ENCODE data around the gene HERC2. TPM values are rescaled to one million over a fixed set of nuclear protein-coding genes. Genes with fewer than 3 reads are reported as not detected.

HERC2 gene, protein sequence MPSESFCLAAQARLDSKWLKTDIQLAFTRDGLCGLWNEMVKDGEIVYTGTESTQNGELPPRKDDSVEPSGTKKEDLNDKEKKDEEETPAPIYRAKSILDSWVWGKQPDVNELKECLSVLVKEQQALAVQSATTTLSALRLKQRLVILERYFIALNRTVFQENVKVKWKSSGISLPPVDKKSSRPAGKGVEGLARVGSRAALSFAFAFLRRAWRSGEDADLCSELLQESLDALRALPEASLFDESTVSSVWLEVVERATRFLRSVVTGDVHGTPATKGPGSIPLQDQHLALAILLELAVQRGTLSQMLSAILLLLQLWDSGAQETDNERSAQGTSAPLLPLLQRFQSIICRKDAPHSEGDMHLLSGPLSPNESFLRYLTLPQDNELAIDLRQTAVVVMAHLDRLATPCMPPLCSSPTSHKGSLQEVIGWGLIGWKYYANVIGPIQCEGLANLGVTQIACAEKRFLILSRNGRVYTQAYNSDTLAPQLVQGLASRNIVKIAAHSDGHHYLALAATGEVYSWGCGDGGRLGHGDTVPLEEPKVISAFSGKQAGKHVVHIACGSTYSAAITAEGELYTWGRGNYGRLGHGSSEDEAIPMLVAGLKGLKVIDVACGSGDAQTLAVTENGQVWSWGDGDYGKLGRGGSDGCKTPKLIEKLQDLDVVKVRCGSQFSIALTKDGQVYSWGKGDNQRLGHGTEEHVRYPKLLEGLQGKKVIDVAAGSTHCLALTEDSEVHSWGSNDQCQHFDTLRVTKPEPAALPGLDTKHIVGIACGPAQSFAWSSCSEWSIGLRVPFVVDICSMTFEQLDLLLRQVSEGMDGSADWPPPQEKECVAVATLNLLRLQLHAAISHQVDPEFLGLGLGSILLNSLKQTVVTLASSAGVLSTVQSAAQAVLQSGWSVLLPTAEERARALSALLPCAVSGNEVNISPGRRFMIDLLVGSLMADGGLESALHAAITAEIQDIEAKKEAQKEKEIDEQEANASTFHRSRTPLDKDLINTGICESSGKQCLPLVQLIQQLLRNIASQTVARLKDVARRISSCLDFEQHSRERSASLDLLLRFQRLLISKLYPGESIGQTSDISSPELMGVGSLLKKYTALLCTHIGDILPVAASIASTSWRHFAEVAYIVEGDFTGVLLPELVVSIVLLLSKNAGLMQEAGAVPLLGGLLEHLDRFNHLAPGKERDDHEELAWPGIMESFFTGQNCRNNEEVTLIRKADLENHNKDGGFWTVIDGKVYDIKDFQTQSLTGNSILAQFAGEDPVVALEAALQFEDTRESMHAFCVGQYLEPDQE (N-terminal part only)
- 39.8 to 56.4 TPM (median 48.8 TPM) in 5 replicates for total RNA-seq (2022; extraction: Qiagen RNA extraction; ENCODE audit: low read depth)

DNA sequence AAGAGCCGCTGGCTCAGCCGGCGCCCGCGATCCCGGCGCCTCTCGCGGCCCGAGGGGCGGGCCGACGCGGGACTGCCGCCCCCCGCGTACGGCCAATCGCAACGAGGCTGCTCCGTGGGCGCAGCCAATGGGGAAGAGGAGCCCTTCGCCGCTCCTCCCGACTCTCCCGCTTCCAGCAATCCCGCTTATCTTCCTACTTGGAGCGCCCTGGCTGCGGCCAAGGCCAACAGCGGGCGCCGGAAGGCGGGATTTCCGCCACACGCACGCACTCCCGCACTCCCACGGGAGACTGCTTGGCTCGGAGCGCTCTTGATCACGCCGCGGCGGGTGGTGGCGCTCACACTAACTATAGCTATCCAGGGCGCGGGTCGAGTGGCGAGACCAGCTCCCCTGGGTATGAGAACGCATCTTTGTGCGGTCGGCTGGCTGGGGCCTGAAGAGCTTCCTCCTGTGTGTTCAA, at the start of gene HERC2:
Gene HERC2 (minus strand): TSS at position 51 of the 460 bp plus-strand sequence. CDS start 746 bp downstream, outside the sequence.

DNA sequence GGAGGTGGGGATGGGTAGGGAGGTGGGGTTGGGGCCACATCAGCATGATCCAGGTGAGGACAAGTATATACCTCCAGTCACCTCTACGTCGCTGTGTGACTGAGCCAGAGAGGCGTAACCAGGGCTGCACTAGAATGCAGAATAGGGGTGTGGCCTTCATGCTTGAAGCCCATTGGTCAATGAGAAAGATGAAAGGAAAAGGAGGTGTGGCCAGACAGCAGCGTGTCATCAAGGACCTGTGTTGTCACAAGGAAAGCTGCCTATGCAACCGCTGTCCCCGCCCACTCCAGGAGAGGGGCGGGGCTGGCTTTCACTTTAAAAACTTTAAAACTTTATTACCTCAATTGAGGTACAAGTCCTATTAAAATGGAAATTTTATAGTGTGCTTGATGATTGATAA, 36.0 kb upstream of the HERC2 start, which contains the start of gene GOLGA6L24:
Gene GOLGA6L24 (minus strand): TSS at position 101 of the 400 bp plus-strand sequence. CDS start 61 bp downstream, at position 40.

DNA sequence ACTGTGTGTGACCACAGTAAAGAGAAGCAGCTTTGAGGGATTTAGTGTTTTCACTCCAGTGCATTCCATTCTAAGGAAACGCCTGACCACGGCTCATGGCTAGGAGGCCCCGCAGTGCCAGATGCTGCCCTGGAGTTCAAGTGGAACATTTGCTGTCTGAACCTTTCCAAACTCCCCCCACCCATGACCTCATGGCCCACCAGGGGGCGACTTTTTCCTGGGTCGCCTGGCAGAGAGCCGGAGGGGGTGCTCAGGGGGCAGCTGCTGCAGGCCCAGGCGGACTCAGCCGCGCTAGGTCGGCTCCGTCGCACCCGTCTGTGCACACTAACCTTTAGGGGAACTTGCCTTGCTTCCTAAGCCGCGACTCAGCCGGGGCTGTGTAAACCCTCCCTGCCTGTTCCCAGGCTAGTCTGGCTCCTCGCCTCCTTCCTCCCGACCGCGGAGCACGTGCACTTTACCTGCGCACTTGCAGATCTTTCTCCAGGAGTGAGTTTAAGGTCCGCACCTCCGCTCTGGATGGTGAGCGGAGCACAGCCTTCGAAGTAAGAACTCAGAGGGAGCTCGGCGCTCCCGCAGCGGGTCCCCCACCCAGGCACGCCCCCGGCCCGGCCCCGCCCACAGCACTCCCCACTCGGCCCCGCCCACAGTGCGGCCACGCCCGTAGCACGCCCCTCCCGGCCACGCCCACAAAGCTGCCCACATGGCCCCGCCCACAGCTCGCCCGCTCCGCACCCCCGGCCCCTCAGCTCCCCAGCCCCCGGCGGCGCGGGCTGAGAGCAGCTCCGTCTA, 223.0 kb downstream of the HERC2 start, which contains the start of gene OCA2:
Gene OCA2 (minus strand): TSS at position 550 of the 789 bp plus-strand sequence. CDS start 17,441 bp downstream, outside the sequence.

Other genes starting within 250 kb of the HERC2 start
- gene OCA2, start 222.9 kb downstream of the HERC2 start, total RNA-seq (2022; extraction: Qiagen RNA extraction; ENCODE audit: low read depth) = 0.07 to 0.39 TPM (median 0.10 TPM) in 5 replicates
- gene GOLGA6L24, start 35.9 kb upstream of the HERC2 start, total RNA-seq (2022; extraction: Qiagen RNA extraction; ENCODE audit: low read depth) = not detected in 5 replicates
- gene GOLGA8F, start 56.5 kb upstream of the HERC2 start, total RNA-seq (2022; extraction: Qiagen RNA extraction; ENCODE audit: low read depth) = not detected in 5 replicates
- 0.04 TPM in 1 of 5 replicates, not detected in the others for gene GOLGA8G, start 210.8 kb upstream of the HERC2 start, total RNA-seq (2022; extraction: Qiagen RNA extraction; ENCODE audit: low read depth)
- not detected in 5 replicates for gene GOLGA6L25, start 231.4 kb upstream of the HERC2 start, total RNA-seq (2022; extraction: Qiagen RNA extraction; ENCODE audit: low read depth)